ENCODE results near the gene CDIPT.

DNA sequence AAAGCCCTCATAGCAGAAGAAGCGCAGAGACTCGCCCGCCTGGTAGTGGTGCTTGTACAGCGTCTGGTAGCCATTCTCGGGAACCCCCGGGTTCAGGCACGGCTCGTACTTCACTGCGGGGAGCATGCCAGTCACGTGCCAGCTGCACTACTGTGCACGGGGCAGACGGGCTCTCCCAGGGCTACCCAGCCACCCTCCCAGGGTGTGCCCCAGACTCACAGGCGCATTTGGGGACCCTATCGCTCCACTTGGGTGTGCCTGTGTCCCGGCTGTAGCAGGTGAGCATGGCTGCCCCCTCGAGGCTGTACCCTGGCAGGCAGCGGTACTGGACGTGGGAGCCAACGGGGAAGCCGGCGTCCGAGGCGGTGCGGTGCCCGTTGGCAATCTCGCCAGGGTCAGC, 10.3 kb upstream of the CDIPT start:
- TF ChIP-seq CTCF (IDR thresholded peaks at IDR 0.05; ENCODE audit: low read depth, low read length): no peak
- TF ChIP-seq EZH2phosphoT487 (IDR thresholded peaks at IDR 0.05; ENCODE audit: low read depth): no peak
